Activated CD8-positive, alpha-beta memory T cell treated with anti-CD3 and anti-CD28 coated beads, Interleukin-2, amount 50 U/mL, for 4 hours (primary cell): ENCODE measurements around the gene MED25.
"Not testable (repeated sequence)": the region's sequence is repeated elsewhere in the genome, so short reads cannot be mapped to it uniquely, and the experiment has no call there.

Experiments
- DNase-seq: peaks from one replicate; pipeline ENCODE4 v3.0.0-alpha.2; 2020

MED25 gene

DNA sequence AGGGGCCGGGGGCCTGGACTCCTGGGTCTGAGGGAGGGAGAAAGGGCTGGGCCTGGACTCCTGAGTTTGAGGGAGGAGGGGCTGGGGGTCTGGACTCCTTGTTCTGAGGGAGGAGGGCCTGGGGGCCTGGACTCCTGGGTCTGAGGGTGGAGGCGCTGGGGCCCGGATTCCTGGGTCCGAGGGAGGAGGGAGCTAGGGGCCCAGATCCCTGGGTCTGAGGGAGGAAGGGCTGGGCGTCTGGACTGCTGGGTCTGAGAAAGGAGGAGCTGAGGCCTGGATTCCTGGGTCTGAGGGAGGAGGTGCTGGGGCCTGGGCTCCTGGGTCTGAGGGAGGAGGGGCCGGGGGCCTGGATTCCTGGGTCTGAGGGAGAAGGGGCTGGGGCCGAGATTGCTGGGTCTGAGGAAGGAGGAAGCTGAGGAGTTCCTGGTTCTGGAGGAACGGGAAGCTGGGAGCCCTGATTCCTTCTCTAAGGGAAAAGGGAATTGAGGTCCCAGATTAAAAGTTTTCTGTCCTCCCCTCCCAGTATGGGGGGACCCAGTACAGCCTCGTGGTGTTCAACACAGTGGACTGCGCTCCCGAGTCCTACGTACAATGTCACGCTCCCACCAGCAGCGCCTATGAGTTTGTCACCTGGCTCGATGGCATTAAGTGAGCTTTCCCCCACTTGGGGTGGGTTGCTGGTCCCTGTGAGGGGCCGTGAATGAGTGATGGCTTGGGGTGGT is 721 bp downstream of the MED25 start:
- DNase-seq, result no peak

DNA sequence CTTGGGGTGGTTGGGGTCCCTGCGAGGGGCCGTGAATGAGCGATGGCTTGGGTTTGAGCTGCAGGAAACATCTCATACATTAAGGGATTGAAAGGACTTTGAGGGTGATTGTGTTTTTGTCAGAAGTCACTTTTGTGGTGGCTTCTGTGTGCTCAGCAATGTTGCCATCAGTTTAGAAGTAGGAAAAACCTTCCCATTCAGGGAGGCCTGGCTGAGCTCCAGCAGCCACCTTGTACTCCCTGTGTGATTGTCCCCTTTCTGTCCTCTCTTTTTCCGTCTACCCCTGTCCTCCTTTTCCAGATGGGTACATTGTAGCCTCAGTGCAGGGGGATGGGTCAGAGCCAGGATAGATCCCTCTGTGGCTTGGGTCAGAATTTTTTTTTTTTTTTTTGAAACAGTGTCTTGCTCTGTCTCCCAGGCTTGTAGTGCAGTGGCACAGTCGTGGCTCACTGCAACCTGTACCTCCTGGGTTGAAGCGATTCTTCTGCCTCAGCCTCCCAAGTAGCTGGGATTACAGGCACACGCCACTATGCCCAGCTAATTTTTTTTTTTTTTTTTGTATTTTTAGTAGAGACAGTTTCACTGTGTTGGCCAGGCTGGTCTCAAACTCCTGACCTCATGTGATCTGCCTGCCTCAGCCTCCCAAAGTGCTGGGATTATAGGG is 1.5 kb downstream of the MED25 start:
- not testable (repeated sequence) for DNase-seq

DNA sequence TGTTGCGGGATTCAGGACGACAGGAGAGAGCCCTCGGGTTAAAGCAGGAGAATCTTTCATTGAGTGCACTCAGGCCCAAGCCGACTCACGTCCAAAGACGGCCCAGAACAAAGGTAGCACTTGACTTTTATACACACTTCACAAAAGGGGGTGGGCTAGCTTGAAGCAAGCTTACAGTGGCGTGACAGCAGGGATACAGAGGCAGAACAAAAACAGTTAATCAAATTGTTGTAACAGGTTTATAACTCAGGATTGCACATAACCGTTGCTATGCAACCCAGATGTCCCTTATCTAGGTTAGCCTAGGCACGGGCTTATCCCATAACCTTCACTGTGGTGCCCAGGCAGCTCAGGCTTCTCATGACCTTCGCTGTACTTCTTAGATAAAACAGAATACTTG is 2.0 kb downstream of the MED25 start:
- DNase-seq, result no peak

DNA sequence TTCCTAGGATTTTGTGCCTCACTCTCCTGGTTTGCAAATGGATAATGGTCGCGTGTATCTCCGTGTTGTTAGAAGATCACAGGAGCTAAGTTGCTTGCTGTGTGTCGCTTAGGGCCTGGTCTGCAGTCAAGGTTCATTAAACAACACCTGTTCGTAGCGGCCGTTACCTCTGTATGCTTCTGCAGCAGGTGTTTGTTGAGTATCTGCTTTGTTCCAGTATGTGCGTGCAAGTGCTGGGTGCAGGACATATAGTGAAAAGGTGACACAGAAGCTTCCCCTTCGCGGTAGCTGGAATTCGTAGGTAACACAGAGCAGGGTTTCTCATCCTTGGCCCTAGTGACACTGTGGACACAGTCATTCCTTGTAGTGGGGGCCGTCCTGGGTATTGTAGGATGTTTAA is 5.4 kb downstream of the MED25 start:
- no peak for DNase-seq

DNA sequence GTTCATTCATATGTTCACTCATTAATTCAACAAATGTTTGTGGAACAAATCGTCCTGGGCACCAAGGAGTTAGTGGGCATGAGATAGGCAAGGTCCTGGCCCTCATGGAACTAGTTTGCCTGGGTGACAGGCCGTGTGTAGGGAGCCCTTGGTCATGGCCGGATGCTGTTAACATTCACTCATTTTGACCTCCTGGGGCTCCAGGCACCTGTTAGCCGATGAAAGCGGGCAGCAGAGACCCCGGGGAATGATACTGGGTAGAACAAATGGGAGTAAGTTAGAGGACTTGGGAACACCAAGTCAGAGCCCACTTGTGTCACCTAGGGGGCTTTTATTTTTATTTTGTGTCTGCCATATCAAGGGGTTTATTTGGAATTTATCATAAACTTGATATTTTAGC is 6.6 kb downstream of the MED25 start:
- no peak for DNase-seq

DNA sequence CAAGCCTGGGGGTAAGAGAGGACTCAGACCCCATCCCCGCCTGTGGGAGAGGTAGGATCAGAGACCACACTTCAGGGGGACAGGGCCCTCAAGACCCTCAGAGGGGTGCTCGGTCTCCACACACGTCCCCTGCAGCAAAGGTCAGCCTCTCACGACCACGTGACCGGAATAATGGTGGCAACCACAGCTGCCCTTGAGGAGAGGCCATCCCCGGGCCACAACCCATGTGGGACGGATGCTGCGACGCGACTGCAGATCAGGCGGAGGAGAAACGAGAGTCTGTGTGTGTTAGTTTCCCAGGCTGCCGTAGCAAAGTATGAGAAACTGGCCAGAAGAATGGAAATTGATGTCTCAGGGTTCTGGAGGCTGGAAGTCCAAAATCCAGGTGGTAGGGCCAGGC is 8.9 kb downstream of the MED25 start:
- DNase-seq, result no peak

DNA sequence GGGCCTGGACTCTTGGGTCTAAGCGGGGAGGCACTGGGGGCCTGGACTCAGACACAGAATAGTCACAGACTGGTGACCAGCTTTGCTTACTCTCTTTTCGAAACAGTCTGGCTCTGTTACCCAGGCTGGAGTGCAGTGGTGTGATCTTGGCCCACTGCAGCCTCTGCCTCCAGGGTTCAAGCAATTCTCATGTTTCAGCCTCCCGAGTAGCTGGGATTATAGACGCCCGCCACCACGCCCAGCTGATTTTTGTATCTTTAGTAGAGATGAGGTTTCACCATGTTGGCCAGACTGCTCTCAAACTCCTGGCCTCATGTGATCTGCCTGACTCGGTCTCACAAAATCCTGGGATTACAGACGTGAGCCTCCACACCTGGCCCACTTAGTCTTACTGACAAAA is 11.1 kb downstream of the MED25 start:
- no peak for DNase-seq

DNA sequence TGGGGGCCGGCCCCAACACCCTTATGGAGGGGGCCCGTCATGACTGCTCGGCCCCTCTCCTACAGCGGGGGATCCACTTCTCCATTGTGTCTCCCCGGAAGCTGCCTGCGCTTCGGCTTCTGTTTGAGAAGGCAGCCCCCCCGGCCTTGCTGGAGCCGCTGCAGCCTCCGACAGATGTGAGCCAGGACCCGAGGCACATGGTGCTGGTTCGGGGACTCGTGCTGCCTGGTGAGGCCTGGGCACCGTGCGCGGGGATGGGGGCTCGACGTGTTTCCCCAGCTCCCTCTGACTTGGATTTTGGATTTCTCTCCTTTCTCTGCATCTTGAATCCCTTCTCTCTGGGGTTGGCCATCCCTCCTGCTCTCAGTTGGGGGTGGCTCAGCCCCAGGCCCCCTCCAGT is 11.6 kb downstream of the MED25 start:
- DNase-seq, result no peak

DNA sequence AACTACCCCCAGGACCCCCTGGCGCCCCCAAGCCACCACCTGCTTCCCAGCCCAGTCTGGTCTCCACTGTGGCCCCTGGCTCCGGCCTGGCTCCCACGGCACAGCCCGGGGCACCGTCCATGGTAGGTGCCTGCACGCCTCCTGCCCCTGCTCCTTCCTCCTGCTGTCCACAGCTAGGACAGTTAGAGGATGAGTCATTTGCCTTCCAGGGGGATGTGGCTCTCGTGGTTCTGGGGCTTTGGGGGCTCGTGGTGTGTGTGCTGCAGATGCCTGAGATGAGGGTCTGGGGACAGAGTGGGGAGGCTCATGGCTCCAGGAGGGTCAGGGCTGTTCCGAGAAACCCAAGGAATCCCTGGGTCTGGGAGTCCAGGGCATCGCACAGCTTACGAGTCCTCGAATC is 12.7 kb downstream of the MED25 start:
- DNase-seq, result no peak

DNA sequence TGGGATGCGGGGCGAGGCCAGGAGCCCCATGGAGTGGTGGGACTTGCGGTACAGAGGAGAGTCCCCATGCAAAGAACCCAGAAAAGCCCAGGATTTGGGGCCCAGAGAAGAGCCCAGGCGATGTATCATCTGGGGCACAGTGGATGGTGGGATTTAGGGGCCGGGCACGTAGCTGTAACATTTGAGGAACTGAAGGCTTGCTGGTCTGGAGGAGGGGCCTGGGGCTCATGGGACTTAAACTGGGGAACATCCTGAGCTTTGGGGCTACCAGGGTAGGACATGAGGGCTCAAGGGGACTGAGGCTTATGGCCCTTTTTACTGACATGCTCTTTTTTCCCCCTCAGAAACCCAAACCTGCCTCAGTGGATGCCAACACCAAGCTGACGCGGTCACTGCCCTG is 13.5 kb downstream of the MED25 start:
- no peak for DNase-seq

DNA sequence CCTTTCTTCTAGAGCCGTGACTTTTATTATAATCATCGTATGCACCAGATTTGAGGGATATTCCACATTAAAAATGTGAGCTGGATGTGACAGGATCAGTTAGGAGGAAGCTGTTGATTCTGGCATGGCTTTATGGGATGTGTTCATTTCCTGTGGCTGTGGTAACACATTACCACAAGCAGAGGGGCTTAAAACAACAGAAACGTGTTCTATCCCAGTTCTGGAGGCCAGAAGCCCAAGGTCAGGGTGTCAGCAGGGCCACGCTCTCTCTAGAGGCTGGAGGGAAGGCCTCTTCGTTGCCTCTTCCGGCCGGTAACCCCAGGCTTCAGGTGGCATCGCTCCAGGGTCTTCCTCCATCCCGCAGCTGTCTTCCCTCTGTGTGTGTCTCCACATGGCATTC is 14.5 kb downstream of the MED25 start:
- DNase-seq, result no peak

DNA sequence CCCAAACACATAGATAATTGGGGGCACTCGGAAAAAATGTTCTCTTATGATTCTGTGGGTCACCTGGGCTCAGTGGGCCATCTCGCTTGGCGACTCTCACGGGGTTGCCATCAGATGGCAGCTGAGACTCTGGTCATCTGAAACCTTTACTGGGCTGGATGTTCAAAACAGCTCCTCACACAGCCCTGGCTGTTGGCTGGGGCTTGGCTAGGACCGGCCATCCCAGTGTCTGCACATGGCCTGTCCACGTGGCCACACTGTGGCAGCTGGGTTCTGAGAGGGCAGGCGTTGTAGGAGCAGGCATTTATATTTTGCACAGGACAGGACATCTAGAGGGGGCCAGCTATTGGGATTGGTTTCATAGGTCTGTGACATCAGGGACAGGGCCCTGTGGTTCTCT is 15.5 kb downstream of the MED25 start:
- no peak for DNase-seq

DNA sequence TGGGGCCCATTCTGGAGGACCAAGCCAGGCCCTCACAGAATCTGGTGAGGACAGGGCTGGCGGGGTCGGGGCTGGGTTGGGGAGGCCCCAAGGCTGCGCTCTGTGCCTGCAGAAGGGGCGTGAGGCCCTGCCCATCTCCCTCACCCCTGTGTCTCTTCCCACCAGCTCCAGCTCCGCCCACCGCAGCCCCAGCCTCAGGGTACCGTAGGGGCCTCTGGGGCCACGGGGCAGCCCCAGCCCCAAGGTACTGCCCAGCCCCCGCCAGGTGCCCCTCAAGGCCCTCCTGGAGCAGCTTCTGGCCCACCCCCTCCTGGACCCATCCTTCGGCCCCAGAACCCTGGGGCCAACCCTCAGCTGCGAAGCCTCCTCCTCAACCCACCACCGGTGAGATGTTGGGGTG is 17.5 kb downstream of the MED25 start:
- DNase-seq, result no peak

DNA sequence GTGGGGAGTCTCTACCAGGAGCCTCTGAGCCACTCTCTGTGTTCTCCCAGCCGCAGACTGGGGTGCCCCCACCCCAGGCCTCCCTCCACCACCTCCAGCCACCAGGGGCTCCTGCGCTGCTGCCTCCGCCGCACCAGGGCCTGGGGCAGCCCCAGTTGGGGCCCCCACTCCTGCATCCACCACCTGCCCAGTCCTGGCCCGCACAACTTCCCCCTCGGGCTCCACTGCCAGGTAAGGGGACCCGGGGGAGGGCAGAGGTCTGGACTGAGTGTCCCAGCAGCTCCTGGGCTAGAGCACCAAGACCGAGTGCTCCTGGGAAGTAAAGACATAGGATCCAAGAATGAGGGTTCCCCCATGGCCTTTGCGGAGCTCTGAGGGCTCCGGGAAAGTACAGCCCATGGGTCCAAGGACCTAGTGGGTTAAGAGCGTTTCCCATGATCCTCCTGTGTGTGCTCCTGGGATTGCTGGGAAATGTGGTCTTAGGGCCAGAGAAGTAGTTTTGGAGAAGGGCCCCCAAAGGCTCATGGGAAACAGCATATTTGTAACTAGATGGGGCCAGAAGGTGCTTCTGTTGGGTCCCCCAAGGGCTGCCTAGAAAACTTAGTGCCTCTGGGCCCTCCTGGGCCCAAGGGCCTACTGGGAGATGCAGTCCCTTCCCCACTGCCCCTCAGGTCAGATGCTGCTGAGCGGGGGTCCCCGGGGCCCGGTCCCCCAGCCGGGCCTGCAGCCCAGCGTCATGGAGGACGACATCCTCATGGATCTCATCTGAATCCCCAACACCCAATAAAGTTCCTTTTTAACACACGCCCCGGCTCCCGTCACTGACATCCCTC is 18.3 kb downstream of the MED25 start:
- DNase-seq, result no peak

DNA sequence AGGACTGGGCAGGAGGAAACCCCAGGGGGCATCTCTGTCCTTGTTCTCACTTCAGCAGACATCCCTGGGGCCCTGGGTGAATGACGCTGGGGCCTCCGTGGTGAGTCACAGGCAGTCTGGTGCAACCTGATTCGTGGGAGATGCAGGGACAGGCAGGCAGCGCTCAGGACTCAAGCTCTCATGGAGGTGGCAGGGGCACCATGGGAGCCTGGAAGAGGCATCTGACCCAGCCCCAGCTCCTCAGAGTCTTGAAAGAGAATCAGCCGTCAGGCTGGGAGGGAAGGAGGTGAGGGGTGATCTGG is 18.9 kb downstream of the MED25 start:
- no peak for DNase-seq

DNA sequence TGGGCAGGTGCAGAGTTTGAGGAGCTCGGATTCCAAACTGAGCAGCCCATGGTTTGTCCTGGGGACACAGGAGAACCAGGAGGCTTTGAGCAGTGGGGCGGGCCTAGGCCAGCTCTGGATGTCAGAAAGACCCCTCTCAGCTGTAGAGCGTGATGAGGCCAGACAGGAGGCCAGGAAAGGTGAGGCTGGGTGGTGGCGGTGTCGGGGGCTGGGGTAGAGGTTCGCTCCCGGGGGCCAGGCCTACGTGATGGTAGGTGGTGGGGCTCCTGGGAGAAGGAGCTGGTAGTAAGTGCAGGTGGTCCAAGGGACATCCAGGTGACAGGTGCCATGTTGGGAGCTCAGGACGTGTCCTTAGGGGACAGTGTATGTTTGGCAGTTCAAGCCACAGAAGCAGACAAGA is 19.3 kb downstream of the MED25 start:
- DNase-seq, result no peak

DNA sequence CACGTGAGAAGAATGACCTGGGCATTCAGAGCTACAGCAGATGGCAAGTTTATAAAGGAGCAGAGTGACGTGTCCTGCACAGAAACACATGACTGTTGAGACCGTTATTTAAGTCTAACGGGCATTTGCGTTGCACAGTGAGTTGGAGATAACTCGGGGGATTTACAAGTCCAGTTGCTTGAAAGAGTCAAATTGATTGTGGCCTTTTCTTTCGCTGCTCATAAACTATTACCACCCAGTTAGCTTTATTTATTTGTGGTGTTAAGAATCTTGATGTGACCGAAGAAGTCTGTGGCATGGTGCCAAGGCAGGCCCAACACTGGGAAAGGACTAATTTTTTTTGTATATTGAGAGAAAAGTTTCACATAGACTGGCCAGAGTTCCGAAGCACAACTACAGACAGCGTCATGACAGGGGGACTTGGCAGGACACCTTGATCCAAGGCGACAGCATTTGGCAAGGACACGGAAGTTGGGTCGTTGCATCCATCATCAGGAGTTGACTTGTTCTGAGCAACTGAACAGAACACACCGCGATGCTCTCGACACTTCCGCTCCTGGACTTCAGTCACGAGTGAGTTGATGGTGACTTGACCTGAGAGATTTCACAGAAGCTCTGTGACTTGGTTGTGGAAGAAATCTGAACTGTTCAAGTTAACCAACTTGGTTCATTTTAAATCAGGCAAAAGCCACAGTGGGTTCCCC is 20.9 kb downstream of the MED25 start:
- DNase-seq, result no peak

DNA sequence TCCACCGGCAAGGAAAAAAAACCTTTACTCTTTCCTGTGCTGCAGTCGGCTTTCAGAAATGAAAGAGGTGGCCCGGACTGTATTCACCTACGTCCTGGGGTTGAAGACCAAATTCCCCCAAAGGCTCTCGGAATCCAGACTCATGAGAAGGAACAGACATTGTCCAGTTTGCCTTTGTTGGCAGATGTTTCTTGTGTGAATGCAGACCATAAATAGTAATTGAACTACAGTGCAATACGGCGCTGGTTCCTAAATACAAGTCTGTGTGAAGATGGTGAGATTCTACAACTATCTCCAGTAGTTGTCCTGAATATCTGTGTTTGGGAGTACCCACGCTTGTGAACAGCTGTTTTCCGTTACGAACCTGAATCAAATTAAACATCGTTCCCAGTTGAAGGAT is 21.6 kb downstream of the MED25 start:
- DNase-seq, result no peak

DNA sequence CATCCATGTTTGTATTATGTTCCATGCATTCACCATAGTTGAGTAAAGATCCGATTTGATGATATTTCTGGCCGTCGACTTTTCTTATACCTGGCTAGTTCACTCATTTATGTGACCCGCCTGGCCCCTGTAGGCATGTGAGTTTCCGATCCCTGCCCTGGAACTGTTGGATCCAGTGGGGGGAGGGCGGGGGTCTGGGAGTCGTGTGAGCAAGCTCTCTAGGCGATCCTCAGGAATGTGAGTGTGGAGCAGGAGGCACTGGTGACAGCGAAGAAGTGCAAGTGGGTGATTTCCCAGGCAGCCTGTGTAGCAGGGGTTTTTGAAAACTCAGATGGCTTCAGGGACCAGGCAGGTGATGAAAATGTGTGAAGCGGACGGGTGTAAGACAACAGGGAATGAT is 22.2 kb downstream of the MED25 start:
- DNase-seq, result no peak

DNA sequence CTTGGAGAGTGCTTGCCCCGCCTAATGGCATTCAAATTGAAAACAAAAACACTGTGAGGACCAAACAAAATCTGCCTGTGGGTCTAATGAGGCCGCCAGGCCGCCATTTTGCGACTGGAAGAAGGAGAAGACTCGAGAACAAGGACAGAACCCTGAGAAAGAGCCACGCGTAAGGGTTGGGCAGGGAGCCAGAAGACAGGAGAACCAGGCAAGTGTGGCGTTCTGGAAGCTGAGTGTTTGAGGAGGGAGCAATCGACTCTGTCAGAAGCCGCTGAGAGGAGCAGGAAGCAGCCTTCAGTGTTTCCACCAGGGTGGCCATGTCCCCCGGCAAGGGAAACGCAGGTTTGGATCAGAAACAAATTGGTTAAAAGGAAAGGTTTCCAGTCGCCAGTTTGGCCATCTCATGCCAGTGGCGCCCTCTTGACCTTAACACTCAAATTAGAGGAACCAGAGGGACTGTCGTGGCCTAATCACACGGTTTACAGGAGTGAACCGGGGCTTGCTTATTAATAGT is 22.7 kb downstream of the MED25 start:
- no peak for DNase-seq

DNA sequence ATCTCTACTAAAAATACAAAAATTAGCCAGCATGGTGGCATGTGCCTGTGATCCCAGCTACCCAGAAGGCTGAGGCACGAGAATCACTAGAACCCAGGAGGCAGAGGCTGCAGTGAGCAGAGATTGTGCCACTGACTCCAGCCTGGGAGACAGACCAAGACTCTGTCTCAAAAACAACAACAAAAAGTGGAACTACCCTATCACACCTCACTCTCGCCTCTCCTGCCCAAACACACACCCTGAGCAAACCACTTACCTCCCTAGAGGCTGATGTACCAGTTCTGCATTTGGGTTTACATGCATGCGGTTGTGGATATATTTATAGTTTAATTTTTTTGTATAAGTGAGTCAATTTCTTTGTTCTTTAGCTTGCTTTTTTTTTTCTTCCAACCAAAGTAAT is 25.2 kb downstream of the MED25 start:
- DNase-seq, result no peak

DNA sequence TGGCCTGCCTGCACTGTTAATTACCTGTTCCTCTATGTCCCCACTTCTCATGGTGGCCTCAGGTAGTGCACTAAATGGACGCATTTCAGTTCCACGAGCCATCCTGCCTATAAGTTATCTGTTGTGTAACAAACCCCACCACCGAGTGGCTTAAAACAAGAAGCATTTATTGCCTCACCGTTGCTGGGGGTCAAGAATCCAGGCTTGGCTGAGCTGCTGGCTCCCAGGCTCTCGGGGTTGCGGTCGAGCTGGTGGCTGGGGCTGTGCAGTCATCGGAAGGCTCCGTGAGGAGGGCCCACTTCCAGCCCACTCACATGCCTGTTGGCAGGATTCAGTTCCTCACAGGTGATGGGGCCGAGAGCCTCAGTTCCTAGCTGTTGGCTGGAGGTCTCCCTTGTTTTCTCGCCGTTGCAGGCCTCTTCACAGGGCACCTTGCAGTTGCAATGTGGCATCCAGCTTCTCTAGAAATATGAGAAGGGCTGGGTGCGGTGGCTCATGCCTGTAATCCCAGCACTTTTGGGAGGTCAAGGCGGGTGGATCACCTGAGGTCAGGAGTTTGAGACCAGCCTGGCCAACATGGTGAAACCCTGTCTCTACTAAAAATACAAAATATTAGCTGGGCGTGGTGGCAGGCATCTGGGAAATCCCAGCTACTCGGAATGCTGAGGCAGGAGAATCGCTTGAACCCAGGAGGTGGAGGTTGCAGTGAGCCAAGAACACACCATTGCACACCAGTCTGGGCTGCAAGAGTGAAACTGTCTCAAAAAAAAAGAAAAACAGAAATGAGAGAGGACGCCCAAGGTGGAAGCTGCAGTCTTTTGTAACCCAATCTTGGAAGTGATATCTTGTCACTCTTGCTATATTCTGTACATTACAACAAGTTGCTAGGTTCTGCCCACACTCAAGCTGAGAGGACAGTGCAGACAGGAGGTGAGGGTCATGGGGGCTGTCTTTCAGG is 26.3 kb downstream of the MED25 start:
- no peak for DNase-seq
